ENCODE results near the gene AR.

Gene AR, protein sequence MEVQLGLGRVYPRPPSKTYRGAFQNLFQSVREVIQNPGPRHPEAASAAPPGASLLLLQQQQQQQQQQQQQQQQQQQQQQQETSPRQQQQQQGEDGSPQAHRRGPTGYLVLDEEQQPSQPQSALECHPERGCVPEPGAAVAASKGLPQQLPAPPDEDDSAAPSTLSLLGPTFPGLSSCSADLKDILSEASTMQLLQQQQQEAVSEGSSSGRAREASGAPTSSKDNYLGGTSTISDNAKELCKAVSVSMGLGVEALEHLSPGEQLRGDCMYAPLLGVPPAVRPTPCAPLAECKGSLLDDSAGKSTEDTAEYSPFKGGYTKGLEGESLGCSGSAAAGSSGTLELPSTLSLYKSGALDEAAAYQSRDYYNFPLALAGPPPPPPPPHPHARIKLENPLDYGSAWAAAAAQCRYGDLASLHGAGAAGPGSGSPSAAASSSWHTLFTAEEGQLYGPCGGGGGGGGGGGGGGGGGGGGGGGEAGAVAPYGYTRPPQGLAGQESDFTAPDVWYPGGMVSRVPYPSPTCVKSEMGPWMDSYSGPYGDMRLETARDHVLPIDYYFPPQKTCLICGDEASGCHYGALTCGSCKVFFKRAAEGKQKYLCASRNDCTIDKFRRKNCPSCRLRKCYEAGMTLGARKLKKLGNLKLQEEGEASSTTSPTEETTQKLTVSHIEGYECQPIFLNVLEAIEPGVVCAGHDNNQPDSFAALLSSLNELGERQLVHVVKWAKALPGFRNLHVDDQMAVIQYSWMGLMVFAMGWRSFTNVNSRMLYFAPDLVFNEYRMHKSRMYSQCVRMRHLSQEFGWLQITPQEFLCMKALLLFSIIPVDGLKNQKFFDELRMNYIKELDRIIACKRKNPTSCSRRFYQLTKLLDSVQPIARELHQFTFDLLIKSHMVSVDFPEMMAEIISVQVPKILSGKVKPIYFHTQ
- 0.05 to 0.09 reads per million in 2 donors for total RNA-seq

DNA sequence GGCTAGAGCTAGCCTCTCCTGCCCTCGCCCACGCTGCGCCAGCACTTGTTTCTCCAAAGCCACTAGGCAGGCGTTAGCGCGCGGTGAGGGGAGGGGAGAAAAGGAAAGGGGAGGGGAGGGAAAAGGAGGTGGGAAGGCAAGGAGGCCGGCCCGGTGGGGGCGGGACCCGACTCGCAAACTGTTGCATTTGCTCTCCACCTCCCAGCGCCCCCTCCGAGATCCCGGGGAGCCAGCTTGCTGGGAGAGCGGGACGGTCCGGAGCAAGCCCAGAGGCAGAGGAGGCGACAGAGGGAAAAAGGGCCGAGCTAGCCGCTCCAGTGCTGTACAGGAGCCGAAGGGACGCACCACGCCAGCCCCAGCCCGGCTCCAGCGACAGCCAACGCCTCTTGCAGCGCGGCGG is at the start of gene AR:
TSS of gene AR (plus strand) at position 204 of the 400 bp plus-strand sequence. CDS start 1,126 bp downstream, outside the sequence.
- no peak for DNase-seq

- DNase-seq: no peak
Observed at GRCh38 chrX:67500617-67501016, 43.2 kb upstream of the AR start.

DNA sequence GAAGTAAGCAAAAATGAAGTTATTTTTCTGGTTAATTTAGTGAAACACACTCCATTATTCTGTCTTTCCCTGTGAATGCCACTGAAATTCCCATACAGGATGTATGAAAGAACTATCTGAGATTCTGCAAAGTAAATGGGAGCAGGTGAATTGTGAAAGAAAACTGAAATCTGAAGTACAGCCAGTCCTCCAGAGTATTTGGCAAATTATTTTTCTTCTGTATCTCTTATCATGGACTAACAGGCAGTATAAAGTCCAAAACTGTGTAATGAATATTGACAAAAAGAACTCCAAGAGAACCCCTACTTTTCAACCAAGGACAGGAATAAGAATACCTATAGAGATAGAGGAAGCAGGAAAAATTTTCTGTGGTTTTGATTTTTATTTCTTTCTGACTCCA is 40.8 kb upstream of the AR start:
- DNase-seq: no peak

DNA sequence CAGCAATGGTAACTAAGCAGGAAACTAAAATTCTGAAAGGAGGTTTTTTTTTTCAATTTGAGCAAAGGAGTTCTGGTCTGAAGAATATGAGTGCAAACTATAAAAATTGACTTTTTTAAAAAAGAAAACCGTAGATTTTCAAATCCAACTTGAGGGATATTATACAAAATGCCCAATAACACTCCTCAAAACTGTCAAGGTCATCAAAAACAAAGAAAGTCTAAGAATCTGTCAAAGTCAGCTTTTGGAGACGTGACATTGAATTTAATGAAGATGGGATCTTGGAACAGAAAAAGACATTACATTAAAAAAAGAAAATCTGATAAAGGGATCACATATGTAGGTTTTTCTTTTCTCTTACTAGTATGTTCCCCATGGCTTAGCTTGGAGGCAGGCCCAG is 40.4 kb upstream of the AR start:
- no peak for DNase-seq

- no peak for DNase-seq
Observed at GRCh38 chrX:67520671-67521070, 23.1 kb upstream of the AR start.

GRCh38 chrX:67523002-67523681 is 20.7 kb upstream of the AR start:
- no peak for DNase-seq

- no peak for DNase-seq
Observed at GRCh38 chrX:67523932-67524331, 19.9 kb upstream of the AR start.

DNA sequence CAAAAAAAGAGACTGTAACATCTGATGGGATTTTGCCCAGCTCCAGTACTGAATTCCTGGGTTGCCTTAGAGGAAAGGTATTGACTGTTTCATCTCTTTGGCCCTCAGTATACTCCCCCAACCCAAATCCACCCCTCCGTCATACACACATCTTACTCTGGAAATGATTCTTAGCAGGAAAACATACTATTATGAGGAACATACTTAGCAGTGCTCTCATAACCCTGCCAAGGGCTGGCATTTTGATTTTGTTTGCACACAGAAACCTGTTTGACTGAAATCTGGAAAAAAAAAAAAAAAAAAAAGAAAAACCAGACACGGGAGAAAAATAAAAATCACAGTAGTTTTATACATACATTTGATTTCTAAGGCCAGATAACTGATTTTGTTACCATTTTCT is 19.4 kb upstream of the AR start:
- DNase-seq: no peak

DNA sequence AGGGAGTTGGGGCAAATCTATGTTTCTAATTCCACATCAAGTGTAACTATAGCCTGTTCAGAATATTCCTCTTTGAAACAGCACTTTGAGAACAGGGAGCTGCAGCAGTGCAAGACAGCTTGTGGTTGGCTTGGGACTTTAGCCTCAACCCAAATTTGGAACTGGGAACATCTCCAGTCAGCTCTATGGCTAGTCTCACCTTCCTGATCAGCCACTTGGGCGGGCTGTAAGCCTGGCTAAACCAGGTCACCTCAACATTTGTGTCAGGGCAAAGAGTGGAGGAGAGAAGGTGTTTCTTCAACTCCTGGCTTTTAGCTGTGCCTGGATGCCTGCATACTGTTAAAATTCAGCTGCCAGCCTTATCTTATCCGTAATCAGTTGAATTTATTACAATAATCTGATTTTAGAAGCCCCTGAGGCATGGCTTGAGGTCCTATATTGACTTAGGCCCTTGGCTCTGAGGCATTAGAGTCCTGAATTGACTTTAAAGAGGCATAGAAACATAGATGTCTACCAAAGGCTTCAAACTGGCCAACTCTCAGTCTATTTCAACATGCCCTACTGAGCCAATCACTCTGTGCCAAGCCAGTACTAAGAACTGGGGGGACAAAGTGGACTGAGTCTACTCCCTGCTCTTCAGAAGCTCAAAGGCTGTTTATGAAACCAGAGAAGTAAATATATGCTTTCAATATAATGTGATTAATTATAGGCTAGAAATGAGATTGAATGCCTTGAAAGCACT is 18.7 kb upstream of the AR start:
- no peak for DNase-seq

DNA sequence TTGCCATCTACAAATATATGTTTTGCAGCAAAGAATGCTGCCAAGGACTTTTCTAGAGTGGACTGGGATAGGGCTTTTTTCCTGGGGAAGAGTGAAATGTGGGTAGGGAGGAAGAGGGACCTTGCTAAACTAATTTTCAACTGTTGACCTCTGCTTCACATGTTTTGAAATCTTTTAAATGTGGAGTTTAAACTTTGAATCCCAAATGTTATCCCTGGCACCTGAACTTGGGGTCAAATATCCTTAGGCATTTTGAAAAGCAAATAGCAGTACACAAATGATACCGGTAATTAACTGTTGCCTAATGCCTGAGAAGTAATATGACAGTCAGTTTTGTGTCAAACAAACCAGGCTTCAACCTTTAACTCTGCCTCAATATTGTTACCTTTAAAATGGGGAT is 7.3 kb upstream of the AR start:
- DNase-seq: no peak

DNA sequence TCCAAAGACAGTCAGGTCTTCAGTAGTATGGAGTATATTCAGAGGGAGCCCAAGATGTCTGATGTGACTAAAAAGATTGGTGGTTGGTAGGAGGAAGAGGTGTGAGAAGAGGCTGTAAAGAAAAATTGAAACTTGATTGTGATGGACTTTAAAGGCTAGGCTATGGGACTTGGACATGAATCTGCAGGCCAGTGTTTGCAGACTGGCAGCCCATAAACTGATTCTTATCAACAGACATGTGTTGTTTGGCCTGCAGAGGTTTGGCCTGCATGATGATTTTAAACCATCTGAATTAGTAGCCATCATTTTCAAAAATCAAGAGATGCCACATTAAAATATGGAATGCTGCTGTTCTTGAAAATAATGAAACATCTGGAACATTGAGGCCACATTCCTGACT is 5.4 kb upstream of the AR start:
- DNase-seq: no peak

DNA sequence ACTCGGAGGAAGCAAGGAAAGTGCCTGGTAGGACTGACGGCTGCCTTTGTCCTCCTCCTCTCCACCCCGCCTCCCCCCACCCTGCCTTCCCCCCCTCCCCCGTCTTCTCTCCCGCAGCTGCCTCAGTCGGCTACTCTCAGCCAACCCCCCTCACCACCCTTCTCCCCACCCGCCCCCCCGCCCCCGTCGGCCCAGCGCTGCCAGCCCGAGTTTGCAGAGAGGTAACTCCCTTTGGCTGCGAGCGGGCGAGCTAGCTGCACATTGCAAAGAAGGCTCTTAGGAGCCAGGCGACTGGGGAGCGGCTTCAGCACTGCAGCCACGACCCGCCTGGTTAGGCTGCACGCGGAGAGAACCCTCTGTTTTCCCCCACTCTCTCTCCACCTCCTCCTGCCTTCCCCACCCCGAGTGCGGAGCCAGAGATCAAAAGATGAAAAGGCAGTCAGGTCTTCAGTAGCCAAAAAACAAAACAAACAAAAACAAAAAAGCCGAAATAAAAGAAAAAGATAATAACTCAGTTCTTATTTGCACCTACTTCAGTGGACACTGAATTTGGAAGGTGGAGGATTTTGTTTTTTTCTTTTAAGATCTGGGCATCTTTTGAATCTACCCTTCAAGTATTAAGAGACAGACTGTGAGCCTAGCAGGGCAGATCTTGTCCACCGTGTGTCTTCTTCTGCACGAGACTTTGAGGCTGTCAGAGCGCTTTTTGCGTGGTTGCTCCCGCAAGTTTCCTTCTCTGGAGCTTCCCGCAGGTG is 637 bp downstream of the AR start:
- no peak for DNase-seq

GRCh38 chrX:67545036-67545821 is 1.4 kb downstream of the AR start:
- DNase-seq: no peak

DNA sequence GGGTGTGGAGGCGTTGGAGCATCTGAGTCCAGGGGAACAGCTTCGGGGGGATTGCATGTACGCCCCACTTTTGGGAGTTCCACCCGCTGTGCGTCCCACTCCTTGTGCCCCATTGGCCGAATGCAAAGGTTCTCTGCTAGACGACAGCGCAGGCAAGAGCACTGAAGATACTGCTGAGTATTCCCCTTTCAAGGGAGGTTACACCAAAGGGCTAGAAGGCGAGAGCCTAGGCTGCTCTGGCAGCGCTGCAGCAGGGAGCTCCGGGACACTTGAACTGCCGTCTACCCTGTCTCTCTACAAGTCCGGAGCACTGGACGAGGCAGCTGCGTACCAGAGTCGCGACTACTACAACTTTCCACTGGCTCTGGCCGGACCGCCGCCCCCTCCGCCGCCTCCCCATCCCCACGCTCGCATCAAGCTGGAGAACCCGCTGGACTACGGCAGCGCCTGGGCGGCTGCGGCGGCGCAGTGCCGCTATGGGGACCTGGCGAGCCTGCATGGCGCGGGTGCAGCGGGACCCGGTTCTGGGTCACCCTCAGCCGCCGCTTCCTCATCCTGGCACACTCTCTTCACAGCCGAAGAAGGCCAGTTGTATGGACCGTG is 2.2 kb downstream of the AR start:
- DNase-seq: no peak

- no peak for DNase-seq
Observed at GRCh38 chrX:67546496-67547423, 2.9 kb downstream of the AR start.

GRCh38 chrX:67555578-67556203 is 11.9 kb downstream of the AR start:
- DNase-seq: no peak

DNA sequence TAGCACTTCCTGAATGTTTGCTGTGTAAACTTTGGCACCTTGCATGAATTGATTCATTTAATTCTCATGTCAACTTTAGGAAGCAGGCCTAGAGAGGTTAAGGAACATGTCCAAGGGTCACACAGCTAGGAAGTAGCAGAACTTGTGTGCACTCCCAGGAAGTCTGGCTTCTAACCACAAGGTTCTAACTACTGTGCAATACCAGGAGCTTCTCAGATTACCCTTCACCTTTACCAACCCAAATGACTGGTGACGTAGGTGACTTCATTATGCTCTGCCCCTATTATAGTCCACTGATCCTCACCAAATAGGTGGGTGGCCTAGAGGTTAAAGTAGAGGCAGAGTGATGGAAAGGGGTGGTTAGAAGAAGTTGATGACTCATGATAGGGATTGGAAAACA is 14.4 kb downstream of the AR start:
- no peak for DNase-seq

All from activated gamma-delta T cell (primary cell).